H1 (cell line): ENCODE measurements around the gene ATP6V0A1. TPM values are rescaled to one million over a fixed set of nuclear protein-coding genes. Genes with fewer than 3 reads are reported as not detected.

Experiments
- CTCF ChIA-PET: fragments of 300-600 bp; sonication (Branson Sonifier 250); formaldehyde crosslinking; loops from one replicate; lab custom pipeline; 2021; ENCODE audit not compliant: partially characterized antibody; lab: Charles Lee
- POLR2A ChIA-PET: fragments of 300-600 bp; sonication (Branson Sonifier 250); formaldehyde crosslinking; loops from one replicate; lab custom pipeline; 2021; ENCODE audit warnings: inconsistent platforms; ENCODE audit not compliant: partially characterized antibody; lab: Charles Lee
- DNase-seq, 2 experiments: peaks; one replicate each; pipeline versions ENCODE4 v3.0.0 to v3.0.0-alpha.2; 2010 to 2022; ENCODE audit warnings: low spot score in 2 of 2, low read depth in 1 of 2, mixed read lengths in 1 of 2
- FAIRE-seq: peaks from 2 replicates; lab custom pipeline; 2011; peaks lifted over from hg19 to GRCh38; lab: Jason Lieb, UNC
- H2AFZ ChIP-seq: 2 replicates; pipeline ENCODE4 v1.8.1; 2012; ENCODE audit warnings: low read length, inconsistent platforms
- H2AK5ac ChIP-seq: 2 replicates; pipeline ENCODE4 v1.6.1; 2013; ENCODE audit warnings: low read depth, low read length
- H2BK120ac ChIP-seq: replicated peaks from 2 replicates; pipeline ENCODE3; 2013; ENCODE audit warnings: low read depth, low read length, inconsistent platforms
- H2BK12ac ChIP-seq: 2 replicates; pipeline ENCODE4 v1.6.1; 2013; ENCODE audit warnings: low read depth, low read length
- H2BK15ac ChIP-seq: 2 replicates; pipeline ENCODE4 v1.6.1; 2013; ENCODE audit warnings: low read length
- H2BK20ac ChIP-seq: 2 replicates; pipeline ENCODE4 v1.6.1; 2013; ENCODE audit warnings: low read length
- H2BK5ac ChIP-seq: 2 replicates; pipeline ENCODE4 v1.6.1; 2013; ENCODE audit warnings: low read depth, low read length
- H3K14ac ChIP-seq: 2 replicates; pipeline ENCODE4 v1.6.1; 2013; ENCODE audit warnings: inconsistent platforms; ENCODE audit not compliant: insufficient read length
- H3K18ac ChIP-seq: 2 replicates; pipeline ENCODE4 v1.6.1; 2013; ENCODE audit warnings: low read length; ENCODE audit errors: extremely low read depth
- H3K23ac ChIP-seq: 2 replicates; pipeline ENCODE4 v1.6.1; 2013; ENCODE audit warnings: inconsistent platforms; ENCODE audit not compliant: insufficient read length
- H3K23me2 ChIP-seq: 2 replicates; pipeline ENCODE4 v1.6.1; 2013; ENCODE audit warnings: low read depth, low read length
- H3K27ac ChIP-seq: 2 replicates; pipeline ENCODE4 v1.6.1; 2011; ENCODE audit warnings: low read depth, low read length, inconsistent platforms
- H3K27me3 ChIP-seq, 4 experiments: replicated peaks in 1 of 4; 1 replicate in 1 of 4; 2 replicates in 3 of 4; pipeline versions ENCODE4 v1.6.1 to v1.8.1; 2011 to 2013; ENCODE audit warnings: low read length in 3 of 4, mild to moderate bottlenecking in 3 of 4, inconsistent platforms in 2 of 4, mixed read lengths in 2 of 4, moderate library complexity in 1 of 4; ENCODE audit not compliant: control insufficient read depth in 3 of 4, insufficient read depth in 3 of 4; ENCODE audit errors: extremely low read depth in 1 of 4
- H3K36me3 ChIP-seq, 4 experiments: 2 replicates each; pipeline versions ENCODE4 v1.6.1 to v1.8.1; 2011 to 2013; ENCODE audit warnings: mild to moderate bottlenecking in 4 of 4, low read length in 3 of 4, moderate library complexity in 2 of 4, control low read depth in 1 of 4, inconsistent platforms in 1 of 4; ENCODE audit not compliant: insufficient read depth in 4 of 4, control insufficient read depth in 2 of 4
- H3K4ac ChIP-seq: replicated peaks from 2 replicates; pipeline ENCODE3; 2013; ENCODE audit warnings: low read length, low read depth, mixed read lengths, inconsistent platforms; ENCODE audit not compliant: insufficient read length
- H3K4me1 ChIP-seq, 4 experiments: replicated peaks in 1 of 4; 1 replicate in 1 of 4; 2 replicates in 3 of 4; pipeline versions ENCODE4 v1.6.1 to v1.8.1; 2011 to 2013; ENCODE audit warnings: low read length in 3 of 4, inconsistent platforms in 2 of 4, mixed read lengths in 1 of 4; ENCODE audit not compliant: insufficient read depth in 4 of 4, control insufficient read depth in 3 of 4
- H3K4me2 ChIP-seq, 2 experiments: 2 replicates each; pipeline versions ENCODE4 v1.6.1 to v1.8.1; 2011 to 2013; ENCODE audit warnings: low read depth in 2 of 2, low read length in 2 of 2, control low read depth in 1 of 2, inconsistent platforms in 1 of 2, mild to moderate bottlenecking in 1 of 2; ENCODE audit not compliant: insufficient read depth in 1 of 2
- H3K4me3 ChIP-seq, 4 experiments: fragments of 200-600, 300-600 bp in 1 of 4; sonication (generic), shearing (Covaris generic), sonication (Bioruptor Twin) in 1 of 4; 2 replicates each; pipeline versions ENCODE4 v1.5.1 to v1.8.1; 2011 to 2016; ENCODE audit warnings: low read length in 4 of 4, low read depth in 3 of 4, control low read depth in 2 of 4, inconsistent platforms in 2 of 4, mild to moderate bottlenecking in 2 of 4, mixed read lengths in 1 of 4, moderate library complexity in 1 of 4; ENCODE audit not compliant: insufficient read depth in 2 of 4; ENCODE audit errors: extremely low read depth in 1 of 4
- H3K56ac ChIP-seq: replicated peaks from 2 replicates; pipeline ENCODE3; 2013; ENCODE audit warnings: low read depth, mild to moderate bottlenecking, mixed read lengths, low read length, inconsistent platforms; ENCODE audit not compliant: insufficient read length
- H3K79me1 ChIP-seq: 2 replicates; pipeline ENCODE4 v1.6.1; 2013; ENCODE audit warnings: low read depth, low read length, control low read depth
- H3K79me2 ChIP-seq, 2 experiments: 2 replicates each; pipeline versions ENCODE4 v1.6.1 to v1.8.1; 2012 to 2013; ENCODE audit warnings: low read length in 2 of 2, mild to moderate bottlenecking in 2 of 2, inconsistent platforms in 1 of 2; ENCODE audit not compliant: insufficient read depth in 2 of 2, control insufficient read depth in 1 of 2
- H3K9ac ChIP-seq, 4 experiments: replicated peaks in 1 of 4; 1 replicate in 1 of 4; 2 replicates in 3 of 4; pipeline versions ENCODE4 v1.6.1 to v1.8.1; 2011 to 2013; ENCODE audit warnings: low read depth in 3 of 4, low read length in 3 of 4, control low read depth in 2 of 4, mild to moderate bottlenecking in 2 of 4, moderate library complexity in 2 of 4, inconsistent platforms in 1 of 4; ENCODE audit errors: extremely low read depth in 1 of 4
- H3K9me3 ChIP-seq, 2 experiments: 2 replicates each; pipeline versions ENCODE4 v1.6.1 to v1.8.1; 2012 to 2013; ENCODE audit warnings: mild to moderate bottlenecking in 2 of 2, moderate library complexity in 2 of 2, control low read depth in 1 of 2, inconsistent platforms in 1 of 2, low read depth in 1 of 2, low read length in 1 of 2, mixed read lengths in 1 of 2; ENCODE audit not compliant: insufficient read depth in 2 of 2
- H4K20me1 ChIP-seq, 2 experiments: replicated peaks in 1 of 2; 2 replicates each; pipeline versions ENCODE3 to v1.8.1; 2011 to 2013; ENCODE audit warnings: inconsistent platforms in 2 of 2, low read length in 2 of 2, mild to moderate bottlenecking in 1 of 2; ENCODE audit not compliant: insufficient read depth in 2 of 2, control insufficient read depth in 1 of 2
- H4K5ac ChIP-seq: 2 replicates; pipeline ENCODE4 v1.6.1; 2013; ENCODE audit warnings: low read length, low read depth, mixed read lengths, inconsistent platforms; ENCODE audit not compliant: insufficient read length
- H4K8ac ChIP-seq: 2 replicates; pipeline ENCODE4 v1.8.0; 2013; ENCODE audit warnings: mild to moderate bottlenecking, moderate library complexity, low read length, inconsistent platforms; ENCODE audit not compliant: insufficient read depth; ENCODE audit errors: extremely low read depth
- H4K91ac ChIP-seq: replicated peaks from 2 replicates; pipeline ENCODE3; 2013; ENCODE audit warnings: low read length, mixed read lengths, inconsistent platforms; ENCODE audit not compliant: insufficient read length
- BRCA1 ChIP-seq: IDR thresholded peaks from 2 replicates; pipeline ENCODE4 v1.6.1; 2012; ENCODE audit warnings: low read depth, low read length, improper control_type of control experiment
- EZH2 ChIP-seq: fragments of 200-600 bp; sonication (generic); IDR thresholded peaks from 2 replicates; pipeline ENCODE4 v1.7.1; 2012; ENCODE audit warnings: low read depth, mild to moderate bottlenecking, moderate library complexity, low read length, inconsistent platforms; ENCODE audit not compliant: severe bottlenecking
- FOSL1 ChIP-seq: IDR thresholded peaks from 2 replicates; pipeline ENCODE4 v1.6.1; 2011; ENCODE audit warnings: mild to moderate bottlenecking, low read depth, low read length, moderate library complexity; ENCODE audit not compliant: insufficient read depth
- MAFK ChIP-seq: IDR thresholded peaks from 2 replicates; pipeline ENCODE4 v1.6.1; 2012; ENCODE audit warnings: low read depth, mild to moderate bottlenecking, improper control_type of control experiment, low read length
- MAX ChIP-seq: IDR thresholded peaks from 2 replicates; pipeline ENCODE4 v1.6.1; 2012; ENCODE audit warnings: inconsistent platforms
- POLR2AphosphoS5 ChIP-seq: IDR thresholded peaks from 2 replicates; pipeline ENCODE4 v1.6.1; 2011; ENCODE audit warnings: low read depth, low read length
- SAP30 ChIP-seq: fragments of 300-600 bp; sonication (generic); IDR thresholded peaks from 2 replicates; pipeline ENCODE4 v1.7.1; 2012; ENCODE audit warnings: low read length, moderate library complexity, mild to moderate bottlenecking, inconsistent platforms; ENCODE audit not compliant: insufficient read depth, insufficient replicate concordance
- SRF ChIP-seq: IDR thresholded peaks from 2 replicates; pipeline ENCODE4 v1.6.1; 2011; ENCODE audit warnings: mild to moderate bottlenecking, low read depth, low read length, moderate library complexity
- ZNF274 ChIP-seq: IDR thresholded peaks from 2 replicates; pipeline ENCODE4 v1.7.0; 2012; ENCODE audit warnings: low read length, borderline replicate concordance; ENCODE audit errors: extremely low read depth
- WGBS, 2 experiments: shearing (Covaris generic) in 1 of 2; methylation state at CpG; one replicate each; pipeline versions ENCODE4 v1.1.6 to v1.1.7; 2013 to 2015; ENCODE audit warnings: low lambda C conversion rate in 2 of 2, mixed read lengths in 2 of 2, inconsistent platforms in 1 of 2, low coverage in 1 of 2, missing lambda C conversion rate in 1 of 2; ENCODE audit not compliant: insufficient replicate concordance in 2 of 2, insufficient coverage in 1 of 2, insufficient read length in 1 of 2; ENCODE audit errors: extremely low coverage in 1 of 2, missing lambda C conversion rate in 1 of 2; 5-methylcytosine and 5-hydroxymethylcytosine counted together
- polyA plus RNA-seq, 7 experiments: library from polyadenylated mRNA; depleted of rRNA in 3 of 7; stranded (reverse) in 5 of 7; unstranded in 2 of 7; fragments of >200 nt in 5 of 7; fragments of 200-250 nt in 2 of 7; gene quantifications; 1 replicate in 5 of 7; 2 replicates in 1 of 7; 4 replicates in 1 of 7; pipeline versions ENCODE4 v1.2.1 to v1.2.3, GENCODE V29; 2011 to 2013; ENCODE audit warnings: missing spikeins in 2 of 7, mixed read lengths in 2 of 7
- total RNA-seq: library from RNA; stranded (reverse); fragmentation: NEBNext Ultra II Directional; extraction: Animal tissue kit (Norgen Biotek cat#: 25700); gene quantifications from 2 replicates; pipeline ENCODE4 v1.2.1, GENCODE V29; 2021

ATP6V0A1 gene
- total and polyA plus RNA-seq, 2 of the 8 experiments (the other 6 are each of a cell fraction or from before 2014, with no cell fraction given): 55.3 to 63.4 TPM

GRCh38 chr17:42484304-42484703, 25.6 kb downstream of the ATP6V0A1 start:
- no peak for DNase-seq
- Histone ChIP-seq H3K4me2 (no peak overlapping the region), H3K23ac (no peak overlapping the region), H2BK12ac (no peak overlapping the region), H2BK120ac (no peak overlapping the region), H3K56ac (no peak overlapping the region), H3K79me1 (no peaks in the 10 kb centered on the region), H4K91ac (no peak overlapping the region), H3K36me3 (peaks cover 15 to 71% (median 45%) of the 10 kb centered on the region in 4 experiments; a peak in 7 of 8 replicates), H4K8ac (no peak overlapping the region), H3K4me1 (no peaks in the 10 kb centered on the region), H3K9me3 (no peaks in the 10 kb centered on the region), H3K4ac (no peak overlapping the region), H2BK15ac (no peak overlapping the region), H3K79me2 (no peaks in the 10 kb centered on the region), H3K9ac (no peak overlapping the region), H3K14ac (no peak overlapping the region), H4K5ac (no peak overlapping the region), H3K27me3 (no peaks in the 10 kb centered on the region), H3K18ac (no peak overlapping the region), H2BK5ac (no peak overlapping the region), H3K4me3 (no peak overlapping the region), H3K23me2 (no peaks in the 10 kb centered on the region), H2BK20ac (no peak overlapping the region), H2AFZ (no peak overlapping the region), H4K20me1 (peaks cover 0 to 2% of the 10 kb centered on the region in 2 experiments), H2AK5ac (no peak overlapping the region), H3K27ac (no peak overlapping the region)
- no peak for FAIRE-seq
- TF ChIP-seq MAFK (no peak), ZNF274 (no peak), SAP30 (no peak), FOSL1 (no peak), POLR2AphosphoS5 (no peak), MAX (no peak), SRF (no peak), EZH2 (no peak), BRCA1 (no peak)
- ChIA-PET POLR2A (no interaction called here), CTCF (interaction anchor here (0.7 to 1.9 kb wide), 4 partner anchors 8 to 174 kb away, joined by 3 to 7 read pairs (median 3); no protein-coding TSS in a partner anchor)
- 94% methylated on average over 7 of the region's 7 CpGs; no CpG with 5 or more reads in 1 of the 2 experiments for WGBS, 2 experiments
